GM21723 (cell line): ENCODE data around the gene ZCCHC4.
"Not testable (repeated sequence)": the region's sequence is repeated elsewhere in the genome, so short reads cannot be mapped to it uniquely, and the experiment has no call there.

Experiments
- ATAC-seq: cut with Tn5 transposase; IDR thresholded peaks from one replicate; pipeline ENCODE4 v1.9.1; 2021; ENCODE audit warnings: mild to moderate bottlenecking, moderate library complexity; ENCODE audit not compliant: unreplicated experiment

Gene ZCCHC4

DNA sequence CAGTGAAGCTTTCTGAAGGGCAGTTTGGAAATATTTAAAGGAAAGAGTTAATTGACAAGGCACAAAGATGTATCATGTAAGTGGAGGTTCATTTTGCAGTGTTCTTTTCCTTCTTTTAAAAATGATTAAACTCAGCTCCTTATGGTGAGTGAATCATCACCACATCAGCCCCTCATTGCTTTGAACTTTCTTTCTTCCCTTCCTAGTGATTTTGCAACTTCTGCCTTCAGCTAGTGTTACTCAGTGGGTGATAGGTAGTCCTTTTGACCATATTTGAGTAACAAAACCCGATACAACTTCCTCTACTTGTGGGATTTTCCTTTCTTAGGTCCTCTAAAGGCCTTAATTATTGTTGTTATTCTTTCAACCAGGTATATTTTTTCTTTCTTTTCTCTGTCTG lies 8.2 kb downstream of the ZCCHC4 start:
- no peak for ATAC-seq

DNA sequence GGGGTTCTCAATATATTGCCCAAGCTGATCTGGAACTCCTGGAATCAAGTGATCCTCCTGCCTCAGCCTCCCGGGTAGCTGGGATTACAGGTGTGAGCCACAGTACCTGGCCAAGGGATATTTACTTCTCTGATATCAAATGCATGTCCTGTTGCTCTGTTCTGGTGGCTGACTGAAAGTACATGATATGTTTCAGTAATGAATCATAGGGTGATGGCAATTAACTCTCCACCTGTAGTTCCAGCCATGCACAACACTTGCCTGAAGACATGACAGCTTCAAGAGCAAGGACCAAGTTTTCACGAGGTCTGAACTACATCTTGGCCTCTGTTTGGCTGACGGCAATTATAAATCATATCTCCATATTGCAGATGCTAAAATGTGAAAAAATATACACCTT lies 9.1 kb downstream of the ZCCHC4 start:
- ATAC-seq: no peak

DNA sequence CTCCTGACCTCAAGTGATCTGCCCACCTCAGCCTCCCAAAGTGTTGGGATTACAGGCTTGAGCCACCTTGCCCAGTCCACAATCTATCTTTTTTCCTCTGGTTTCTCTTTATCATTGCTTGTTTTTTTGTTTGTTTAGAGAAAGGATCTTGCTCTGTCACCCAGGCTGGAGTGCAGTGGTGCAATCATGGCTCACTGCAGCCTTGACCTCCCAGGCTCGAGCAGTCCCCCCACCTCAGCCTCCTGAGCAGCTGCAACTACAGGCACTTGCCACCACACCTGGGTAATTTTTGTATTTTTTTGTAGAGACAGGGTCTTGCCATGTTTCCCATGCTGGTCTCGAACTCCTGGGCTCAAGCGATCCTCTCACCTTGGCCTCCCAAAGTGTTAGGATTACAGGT lies 15.9 kb downstream of the ZCCHC4 start:
- ATAC-seq: not testable (repeated sequence)

DNA sequence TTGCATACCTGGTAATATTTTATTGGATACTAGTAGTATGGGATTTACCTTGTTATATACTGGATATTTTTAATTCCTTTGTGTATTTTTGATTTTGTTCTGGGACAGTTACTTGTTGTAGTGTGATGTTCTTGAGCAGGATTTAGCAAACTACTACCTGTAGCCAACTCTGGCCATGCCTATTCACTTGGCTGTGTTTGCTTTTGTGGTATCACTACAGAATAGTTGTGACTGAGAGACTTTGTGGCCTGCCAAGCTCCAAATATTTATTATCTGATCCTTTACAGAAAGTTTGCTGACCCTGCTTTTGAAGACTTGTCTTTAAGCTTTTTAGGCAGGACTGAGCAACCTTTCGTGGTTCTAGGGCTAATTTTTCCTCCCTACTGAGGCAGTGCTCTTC lies 17.8 kb downstream of the ZCCHC4 start:
- no peak for ATAC-seq

DNA sequence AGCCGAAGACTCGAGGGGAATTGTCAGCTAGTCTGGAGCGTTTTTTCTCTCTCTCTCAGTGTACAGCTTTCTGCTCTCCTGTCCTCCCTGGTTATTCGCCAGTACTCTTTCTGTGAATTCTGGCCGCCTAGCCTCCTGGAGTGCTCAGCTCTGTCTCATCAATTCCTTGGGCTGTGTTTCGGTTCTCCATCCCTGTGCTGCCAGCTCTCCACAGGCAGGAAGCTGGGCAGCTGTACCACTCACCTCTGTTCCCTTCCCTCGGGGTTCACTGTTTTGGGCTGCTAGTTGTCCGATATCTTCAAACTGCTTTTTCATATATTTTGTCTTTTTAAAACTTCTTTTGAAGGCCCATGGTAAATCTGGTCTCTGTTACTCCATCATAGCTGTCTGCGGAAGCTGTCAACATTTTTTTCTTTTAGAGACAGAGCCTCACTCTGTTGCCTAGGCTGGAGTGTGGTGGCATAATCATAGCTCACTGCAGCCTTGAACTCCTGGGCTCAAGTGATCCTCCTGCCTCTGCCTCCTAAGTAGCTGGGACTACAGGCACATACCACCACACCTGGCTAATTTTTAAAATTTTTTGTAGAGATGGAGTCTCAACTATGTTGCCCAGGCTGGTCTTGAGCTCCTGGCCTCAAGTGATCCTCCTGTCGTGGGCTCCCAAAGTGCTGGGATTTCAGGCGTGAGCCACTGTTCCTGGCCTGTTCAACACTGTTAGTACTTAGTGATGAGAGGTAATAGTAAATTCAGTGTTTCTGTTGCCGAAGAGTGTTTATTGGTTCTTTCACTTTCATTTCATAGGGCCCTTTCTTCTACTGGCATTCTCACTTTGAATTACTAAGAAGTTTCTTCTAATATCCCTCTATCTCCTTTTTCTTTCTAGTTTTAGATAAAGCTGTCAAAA lies 18.6 kb downstream of the ZCCHC4 start:
- ATAC-seq: peak; percentile 91

DNA sequence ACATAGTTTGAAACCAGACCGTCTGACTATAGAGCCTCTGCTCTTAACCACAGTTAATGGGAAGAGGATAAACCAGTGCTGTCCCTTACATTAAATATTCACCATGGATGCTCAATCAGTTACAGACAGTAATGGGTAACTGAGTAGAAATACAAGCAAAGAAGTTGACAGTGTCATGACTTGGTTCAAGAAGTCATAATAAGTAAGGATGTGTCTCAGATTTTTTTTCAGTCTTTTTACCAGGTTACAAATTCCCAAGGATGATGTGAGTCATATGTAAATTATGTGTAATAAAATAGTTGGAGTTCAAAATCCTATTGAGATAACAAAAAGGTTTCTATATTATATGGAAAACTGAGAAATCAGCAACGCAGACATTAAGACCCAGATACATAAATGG lies 31.1 kb downstream of the ZCCHC4 start:
- no peak for ATAC-seq

DNA sequence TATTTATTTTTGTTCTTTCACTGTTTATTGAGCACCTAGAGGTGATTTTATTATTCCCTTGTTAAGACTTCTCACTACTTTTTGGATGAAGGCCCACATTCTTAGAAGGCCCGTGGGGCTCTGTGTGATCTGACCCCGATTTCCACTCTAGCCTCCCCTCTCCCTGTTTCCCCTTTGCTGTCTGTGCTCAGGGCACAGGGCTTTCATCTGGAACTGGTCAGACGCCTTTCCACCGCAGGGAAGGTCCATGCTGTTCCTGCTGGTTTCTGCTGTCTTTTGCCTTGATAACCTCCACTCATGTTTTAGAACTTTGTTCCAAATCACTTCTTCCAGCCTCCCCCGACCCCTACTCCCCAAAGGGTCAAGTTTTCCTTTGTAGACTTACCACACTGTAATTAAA lies 33.2 kb downstream of the ZCCHC4 start:
- ATAC-seq: no peak

DNA sequence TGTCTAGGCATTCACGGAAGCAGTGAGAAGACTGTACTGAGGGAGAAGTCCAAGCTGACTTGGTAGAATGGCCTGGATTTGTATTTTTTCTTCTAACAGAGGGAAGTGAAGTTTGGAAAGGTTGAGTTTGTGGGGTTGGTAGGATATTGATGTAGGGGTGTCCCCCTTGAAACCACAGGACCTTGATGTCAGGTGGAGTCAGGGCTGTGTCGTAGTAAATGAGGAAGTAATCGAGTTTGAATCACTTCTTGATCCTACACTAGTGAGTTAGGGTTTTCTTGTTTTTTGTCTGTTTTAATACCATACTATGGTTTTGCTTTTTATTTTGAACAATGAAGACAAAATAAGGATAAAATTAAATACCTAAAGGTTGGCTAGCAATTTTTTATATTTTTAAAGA lies 34.3 kb downstream of the ZCCHC4 start:
- ATAC-seq: peak; percentile 78

DNA sequence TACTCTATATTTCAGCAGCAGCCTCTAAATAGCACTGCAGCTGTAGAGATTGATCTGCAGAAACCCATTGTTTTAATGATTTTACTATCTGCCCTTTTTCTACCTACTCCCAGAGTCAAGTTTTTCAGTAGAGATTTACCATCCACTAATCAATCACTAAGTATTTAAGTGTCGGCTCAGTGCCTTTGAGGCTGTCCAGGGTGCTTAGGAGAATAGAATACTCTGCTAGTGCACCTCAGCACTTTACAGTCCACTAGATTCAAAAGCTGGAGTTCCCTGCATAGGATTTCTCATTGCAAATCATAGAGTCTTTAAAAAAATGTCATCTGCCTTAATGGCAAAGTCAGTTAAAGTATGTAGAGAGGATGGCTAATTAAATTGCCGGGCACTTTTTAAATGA lies 34.9 kb downstream of the ZCCHC4 start:
- ATAC-seq: no peak

DNA sequence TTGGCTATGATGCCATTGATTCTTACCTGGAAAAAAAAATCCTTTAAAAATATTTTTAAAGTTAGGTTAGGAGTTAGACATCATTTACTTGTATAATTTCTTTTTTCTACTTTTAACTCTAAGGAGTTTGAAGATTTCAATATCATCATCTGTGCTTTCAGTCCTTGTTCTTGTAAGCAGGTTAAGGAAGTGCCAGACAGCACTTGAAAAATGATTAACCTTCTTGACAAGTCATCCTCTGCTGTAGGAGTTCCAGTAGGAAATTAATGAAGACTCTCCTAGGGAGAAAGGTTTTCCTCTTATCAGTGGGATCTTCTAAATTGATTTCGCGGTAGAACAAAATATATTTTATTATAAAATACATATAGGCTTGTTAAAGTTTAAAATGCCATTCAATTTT lies 35.4 kb downstream of the ZCCHC4 start:
- ATAC-seq: no peak

DNA sequence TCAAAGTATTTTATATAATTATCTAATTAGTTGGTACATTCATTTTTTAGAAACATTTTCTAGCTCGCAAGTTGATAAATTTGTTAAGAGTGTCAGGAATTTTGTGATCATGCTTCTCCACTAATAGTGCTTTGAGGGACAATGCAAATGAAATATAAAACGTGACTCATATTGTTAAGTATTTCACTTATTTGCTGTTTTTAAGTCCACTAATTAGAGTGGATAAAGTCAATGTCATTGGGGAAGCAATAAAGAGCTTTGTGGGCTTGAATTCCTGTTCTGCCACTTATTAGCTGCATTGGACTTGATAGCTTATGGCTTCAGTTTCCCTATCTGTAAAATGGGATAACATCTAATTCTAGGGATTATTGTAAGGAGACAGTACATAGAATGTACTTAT lies 38.0 kb downstream of the ZCCHC4 start:
- ATAC-seq: no peak

DNA sequence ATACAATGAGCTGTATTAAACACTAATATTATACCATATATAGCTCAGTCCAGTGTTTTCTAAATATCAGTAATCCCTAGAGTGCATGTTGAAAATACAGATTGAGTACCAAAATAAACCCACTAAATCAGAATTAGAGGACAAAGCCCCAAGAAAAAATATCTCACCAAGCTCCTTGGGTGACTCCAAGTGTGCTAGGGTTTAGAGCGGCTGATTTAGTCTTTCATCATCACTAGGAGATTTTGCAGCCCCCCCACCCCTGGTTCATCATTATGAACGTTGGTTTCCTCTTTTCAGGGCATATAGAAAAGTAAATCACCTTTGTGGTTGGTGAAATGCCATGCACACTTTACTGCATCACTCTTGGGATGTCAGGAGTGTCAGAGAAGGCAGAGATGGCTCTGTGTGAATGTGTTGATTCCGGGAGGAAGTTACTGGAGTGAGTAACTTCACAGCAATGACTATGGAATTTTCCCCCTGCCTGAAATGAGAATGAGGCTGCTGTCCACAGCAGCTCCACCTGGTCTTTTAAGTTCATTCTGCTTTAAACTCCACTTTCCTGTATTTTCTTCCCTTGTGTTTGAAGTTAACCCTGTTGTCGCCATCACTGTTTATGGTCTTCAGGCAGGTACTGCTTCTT lies 39.3 kb downstream of the ZCCHC4 start:
- no peak for ATAC-seq

DNA sequence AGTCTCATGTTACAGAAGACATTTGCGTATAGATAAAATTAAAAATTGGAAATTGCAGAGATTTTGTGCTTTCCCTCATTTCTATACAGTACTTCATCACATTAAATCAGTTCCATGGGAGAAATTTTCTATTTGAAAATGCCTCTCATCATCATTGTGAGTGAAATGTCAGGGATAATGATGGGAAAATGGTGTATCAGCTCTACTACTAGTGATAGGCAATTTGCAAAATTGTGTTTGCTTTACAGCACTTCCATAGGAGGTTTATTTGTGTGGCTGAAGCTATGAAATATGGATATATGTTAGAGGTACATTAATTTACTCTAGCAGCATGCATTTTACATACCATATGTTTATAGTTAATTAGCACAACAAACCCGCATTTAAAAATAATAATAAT lies 43.5 kb downstream of the ZCCHC4 start:
- ATAC-seq: no peak

DNA sequence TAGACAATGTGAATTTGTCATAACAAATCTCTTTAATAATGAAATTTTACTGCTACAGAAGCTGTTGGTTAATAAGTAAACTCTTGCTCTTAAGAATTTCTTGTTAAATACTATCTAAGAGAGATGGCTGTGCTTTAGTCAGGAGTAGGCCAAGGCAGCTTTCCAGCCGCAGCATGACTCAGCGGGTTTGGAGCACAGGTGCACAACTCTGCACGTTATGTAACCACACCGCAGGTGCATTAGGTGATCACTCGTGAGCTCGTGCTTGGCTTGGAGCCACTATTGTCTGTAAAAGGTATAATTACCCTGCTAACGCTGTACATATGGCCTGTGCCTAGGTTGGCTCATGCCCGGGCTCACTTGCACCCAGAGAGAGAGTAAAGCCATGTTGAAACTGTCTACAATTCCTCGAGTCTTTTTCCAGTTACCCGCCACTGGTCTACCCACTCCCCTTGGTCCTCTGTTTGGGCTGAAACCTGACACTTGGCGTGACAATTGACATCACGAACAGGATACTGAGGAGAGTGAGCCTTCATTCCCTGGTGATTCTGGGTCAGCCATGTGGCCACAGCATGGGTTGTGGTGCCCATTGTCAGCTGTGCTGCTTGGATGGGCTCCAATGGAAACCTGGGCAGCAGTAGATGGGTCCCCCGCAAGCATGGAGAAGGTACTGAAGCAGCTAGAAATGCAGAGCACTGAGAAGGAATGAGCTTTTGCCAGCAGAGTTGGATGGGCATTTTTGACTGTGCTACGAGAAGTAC lies 46.1 kb downstream of the ZCCHC4 start:
- ATAC-seq: no peak

DNA sequence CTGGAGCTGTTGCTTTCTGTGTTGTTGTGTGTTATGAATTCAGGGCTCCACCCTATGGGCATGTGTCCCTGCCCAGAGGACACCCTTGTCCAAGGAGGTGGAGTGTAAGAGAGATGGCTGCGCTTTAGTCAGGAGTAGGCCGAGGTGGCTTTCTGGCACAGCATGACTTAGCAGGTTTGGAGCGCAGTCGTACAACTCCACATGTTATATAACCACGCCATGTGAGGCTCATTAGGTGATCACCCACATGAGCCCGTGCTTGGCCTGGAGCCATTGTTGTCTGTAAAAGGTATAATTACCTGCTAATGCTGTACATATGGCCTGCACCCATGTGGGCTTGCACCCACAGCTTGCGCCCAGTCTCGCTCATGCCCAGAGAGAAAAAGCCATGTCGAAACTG lies 48.7 kb downstream of the ZCCHC4 start:
- no peak for ATAC-seq

DNA sequence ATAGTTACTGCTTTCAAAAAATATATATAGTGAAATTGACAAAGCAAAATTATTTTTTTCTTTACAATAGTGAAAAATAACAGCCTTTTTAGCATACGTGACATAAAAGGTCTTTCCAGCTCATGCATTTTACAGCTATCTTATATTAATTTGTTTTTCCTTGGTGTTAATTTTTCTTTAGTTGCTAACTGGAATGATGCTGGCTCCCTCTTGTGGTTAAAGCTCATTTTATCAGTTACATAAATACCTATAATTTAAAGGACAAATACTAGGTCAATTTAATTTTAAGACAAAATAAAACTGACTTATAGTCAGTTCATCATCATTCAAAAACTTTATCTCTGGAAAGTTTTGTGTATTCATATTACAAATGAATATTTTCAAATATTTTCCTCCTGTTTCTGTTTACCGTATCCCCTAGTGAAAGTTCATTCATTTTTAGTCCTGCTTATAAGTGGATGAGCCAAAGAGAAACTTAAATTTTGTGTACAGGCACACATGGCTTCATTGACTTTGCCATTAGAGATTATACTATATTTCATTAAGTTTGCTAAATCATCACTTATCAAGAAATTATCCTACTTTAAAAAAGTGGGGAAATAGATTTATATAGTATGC lies 54.5 kb downstream of the ZCCHC4 start:
- ATAC-seq: no peak

DNA sequence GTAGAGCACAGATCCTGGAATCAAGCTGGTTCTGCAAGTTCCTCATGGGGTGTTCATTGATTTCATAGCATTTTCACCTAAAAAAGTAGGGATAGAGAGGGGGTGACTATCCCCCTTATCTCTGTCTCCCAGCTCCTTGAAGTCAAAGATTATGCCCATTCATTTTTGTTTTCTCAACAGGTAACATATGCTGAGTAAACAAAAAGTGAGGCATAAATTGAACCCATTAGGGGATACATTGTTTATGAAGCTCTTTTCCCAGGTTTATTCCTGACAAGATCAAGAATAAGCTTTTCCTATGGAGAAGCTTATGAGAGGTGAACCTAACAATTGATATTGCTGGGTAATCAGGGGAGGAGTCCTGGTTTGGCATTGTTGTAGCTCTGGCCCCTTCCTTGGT lies 55.3 kb downstream of the ZCCHC4 start:
- no peak for ATAC-seq

DNA sequence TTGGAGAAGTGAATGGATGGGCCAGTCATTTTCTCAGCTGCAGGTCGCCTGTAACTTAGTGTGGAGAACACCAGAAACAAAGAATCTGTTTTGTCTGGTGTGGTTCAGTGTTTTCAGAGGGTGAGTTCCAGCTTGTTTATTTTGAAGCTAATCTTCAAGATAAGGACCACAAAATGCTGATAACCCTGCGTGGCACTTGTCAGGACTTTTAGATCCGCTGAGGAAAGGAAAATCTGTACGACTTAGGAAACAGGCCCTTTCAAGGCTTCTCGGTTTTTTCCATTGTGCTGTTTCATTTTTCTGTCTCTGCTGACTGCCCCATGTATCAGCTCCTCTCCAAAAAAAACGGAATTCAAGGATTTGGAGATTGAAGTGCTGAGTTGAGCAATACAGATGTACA lies 55.7 kb downstream of the ZCCHC4 start:
- ATAC-seq: no peak

DNA sequence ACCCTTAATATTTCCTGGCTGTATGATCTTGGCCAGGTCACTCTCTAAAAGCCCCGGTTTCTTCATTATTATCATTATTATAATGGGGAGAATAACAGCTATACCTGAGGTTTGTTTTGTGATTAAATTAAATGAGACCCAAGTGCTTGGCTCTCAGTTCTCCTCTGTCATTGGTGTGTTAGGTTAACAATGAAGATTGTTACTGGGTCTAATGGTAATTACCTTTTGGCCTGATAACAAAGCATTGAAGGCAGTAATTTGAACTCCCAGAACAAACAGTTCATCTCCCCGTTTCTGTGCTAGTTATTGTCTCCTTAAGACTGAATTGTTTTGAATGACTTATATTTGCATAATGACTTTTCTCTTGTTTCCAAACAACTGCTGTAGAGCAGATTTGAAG lies 57.7 kb downstream of the ZCCHC4 start:
- no peak for ATAC-seq

DNA sequence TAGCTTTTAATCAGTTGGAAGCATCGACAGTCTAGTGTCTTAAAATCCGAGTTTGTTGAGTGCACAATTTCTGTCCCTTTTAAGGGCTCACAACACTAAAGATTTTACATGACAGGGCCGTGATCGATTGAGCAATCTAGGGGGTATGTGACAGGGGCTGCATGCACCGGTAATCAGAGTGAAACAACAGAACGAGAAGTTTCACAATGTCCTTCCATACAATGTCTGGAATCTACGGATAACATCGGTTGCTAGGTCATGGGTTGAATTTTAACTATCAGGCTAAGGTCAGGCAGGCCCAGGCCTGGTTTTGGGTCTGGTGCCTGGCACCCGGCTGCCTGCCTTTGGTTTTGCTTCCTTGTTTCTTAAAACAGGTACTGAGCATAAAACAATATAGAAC lies 60.0 kb downstream of the ZCCHC4 start:
- not testable (repeated sequence) for ATAC-seq
